ENCODE measurements around the gene NTN1. TPM values are rescaled to one million over a fixed set of nuclear protein-coding genes. Genes with fewer than 3 reads are reported as not detected.

The NTN1 gene
- total RNA-seq, 1 donor from 2014 or later, result 7.8 TPM

DNA sequence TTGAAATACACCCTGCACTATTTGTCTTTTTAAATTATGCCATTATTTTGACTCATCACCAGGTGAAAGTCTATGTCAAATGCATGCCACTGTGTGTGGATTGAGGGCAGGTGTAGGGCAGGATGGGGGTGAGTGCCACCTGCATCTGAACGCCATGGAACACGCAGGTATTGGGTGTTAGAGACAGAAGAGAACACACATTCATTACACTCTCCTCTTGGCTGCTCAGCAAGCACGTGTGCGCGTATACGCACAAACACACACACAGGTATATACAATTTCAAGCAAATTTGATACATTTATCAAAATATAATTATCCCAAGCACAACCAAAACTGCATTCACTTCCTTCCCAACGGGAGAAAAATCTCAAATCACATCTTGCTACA lies 268.9 kb downstream of the NTN1 start:
- intact Hi-C loops (cut with DNase I), result no loop called here
- no peak for ATAC-seq

DNA sequence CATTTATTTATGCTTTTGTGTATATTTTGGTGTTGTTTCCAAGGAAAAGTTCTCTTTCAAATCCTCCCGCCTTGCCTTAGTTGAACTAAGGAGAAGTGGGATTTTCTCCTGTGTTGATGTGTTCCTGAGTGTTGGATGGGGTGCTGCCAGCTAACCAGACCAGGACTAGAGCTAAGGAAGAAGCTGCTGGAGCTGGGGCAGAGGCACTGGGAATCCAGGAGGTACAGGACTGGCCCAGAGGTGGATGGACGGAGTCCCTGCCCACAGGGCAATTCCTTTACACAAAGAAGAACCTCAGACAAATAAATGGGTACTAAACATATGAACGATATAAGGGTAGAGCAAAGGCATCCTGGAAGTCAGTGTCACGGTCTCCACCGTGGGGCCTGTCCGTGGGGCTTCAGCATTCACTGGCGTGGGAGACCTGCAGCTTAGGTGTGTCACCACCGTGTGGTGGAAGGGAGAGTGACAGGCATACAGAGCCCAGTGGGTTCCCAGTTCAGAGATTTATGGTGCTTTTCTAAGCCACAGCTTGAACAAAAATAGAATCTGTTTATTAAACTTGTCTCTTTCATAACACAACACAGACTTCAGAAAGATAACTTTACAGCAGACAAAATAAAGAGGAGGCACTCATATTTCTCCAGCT lies 270.7 kb downstream of the NTN1 start:
- H3K4me3 ChIP-seq, result no peak overlapping the region
- ATAC-seq (peak; percentile 61 to 76), DNase-seq (no peak)
- TF ChIP-seq, protein P1, sequence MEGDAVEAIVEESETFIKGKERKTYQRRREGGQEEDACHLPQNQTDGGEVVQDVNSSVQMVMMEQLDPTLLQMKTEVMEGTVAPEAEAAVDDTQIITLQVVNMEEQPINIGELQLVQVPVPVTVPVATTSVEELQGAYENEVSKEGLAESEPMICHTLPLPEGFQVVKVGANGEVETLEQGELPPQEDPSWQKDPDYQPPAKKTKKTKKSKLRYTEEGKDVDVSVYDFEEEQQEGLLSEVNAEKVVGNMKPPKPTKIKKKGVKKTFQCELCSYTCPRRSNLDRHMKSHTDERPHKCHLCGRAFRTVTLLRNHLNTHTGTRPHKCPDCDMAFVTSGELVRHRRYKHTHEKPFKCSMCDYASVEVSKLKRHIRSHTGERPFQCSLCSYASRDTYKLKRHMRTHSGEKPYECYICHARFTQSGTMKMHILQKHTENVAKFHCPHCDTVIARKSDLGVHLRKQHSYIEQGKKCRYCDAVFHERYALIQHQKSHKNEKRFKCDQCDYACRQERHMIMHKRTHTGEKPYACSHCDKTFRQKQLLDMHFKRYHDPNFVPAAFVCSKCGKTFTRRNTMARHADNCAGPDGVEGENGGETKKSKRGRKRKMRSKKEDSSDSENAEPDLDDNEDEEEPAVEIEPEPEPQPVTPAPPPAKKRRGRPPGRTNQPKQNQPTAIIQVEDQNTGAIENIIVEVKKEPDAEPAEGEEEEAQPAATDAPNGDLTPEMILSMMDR (IDR thresholded peaks at IDR 0.05), result peak; percentile 65
- intact Hi-C loops (cut with DNase I), result no loop called here
- H3K27ac ChIP-seq, result no peak overlapping the region
- no peaks in the 10 kb centered on the region for H3K36me3 ChIP-seq
- no peaks in the 10 kb centered on the region for H3K27me3 ChIP-seq (ENCODE audit: low read depth)
- peaks cover 12% of the 10 kb centered on the region for H3K4me1 ChIP-seq
- no peaks in the 10 kb centered on the region for H3K9me3 ChIP-seq

More for the DNA sequence above, 268.9 kb downstream of the NTN1 start:
- peaks cover 13% of the 10 kb centered on the region for H3K4me1 ChIP-seq
- no peak for DNase-seq
- no peak overlapping the region for H3K4me3 ChIP-seq
- H3K9me3 ChIP-seq, result no peaks in the 10 kb centered on the region
- TF ChIP-seq, protein P1 (IDR thresholded peaks at IDR 0.05), result no peak
- no peak overlapping the region for H3K27ac ChIP-seq
- H3K27me3 ChIP-seq (ENCODE audit: low read depth), result no peaks in the 10 kb centered on the region
- no peaks in the 10 kb centered on the region for H3K36me3 ChIP-seq

DNA sequence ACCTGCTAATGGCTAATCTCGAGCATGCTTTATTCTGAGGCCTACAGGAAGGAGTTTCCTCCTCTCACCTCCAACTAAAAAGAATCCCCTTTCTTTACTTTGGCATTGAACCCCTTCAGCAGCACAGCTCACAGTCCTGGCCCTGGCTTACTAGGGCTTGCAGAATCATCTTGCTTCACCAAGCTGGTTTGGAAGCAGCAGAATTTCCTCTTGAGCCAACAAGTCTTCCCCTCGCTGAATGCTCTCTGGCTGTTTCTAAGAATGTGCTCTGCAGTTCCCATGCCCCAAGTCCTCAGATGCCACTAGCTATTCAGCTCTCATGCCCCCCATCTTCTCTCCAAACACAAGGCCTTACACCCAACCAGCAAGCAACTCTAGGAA lies 271.2 kb downstream of the NTN1 start:
- H3K27me3 ChIP-seq (ENCODE audit: low read depth), result no peaks in the 10 kb centered on the region
- TF ChIP-seq, protein P1 (IDR thresholded peaks at IDR 0.05), result no peak
- ATAC-seq (no peak), DNase-seq (no peak)
- no peak overlapping the region for H3K4me3 ChIP-seq
- H3K27ac ChIP-seq, result no peak overlapping the region
- H3K9me3 ChIP-seq, result no peaks in the 10 kb centered on the region
- H3K4me1 ChIP-seq, result peaks cover 12% of the 10 kb centered on the region
- intact Hi-C loops (cut with DNase I), result no loop called here
- no peaks in the 10 kb centered on the region for H3K36me3 ChIP-seq

Other genes starting within 250 kb of the NTN1 start
- gene MFSD6L, start 222.1 kb upstream of the NTN1 start, total RNA-seq, result 0.95 TPM
- 2.5 TPM for gene PIK3R6, start 153.8 kb upstream of the NTN1 start, total RNA-seq
- 44.0 TPM for gene PIK3R5, start 55.8 kb upstream of the NTN1 start, total RNA-seq

All from lower lobe of right lung (tissue), 2 donors.